Hepatocyte (in vitro differentiated cells): ENCODE data around the gene ZNF423.

Source experiments
- EZH2 ChIP-seq: fragments of 200-600 bp; sonication (generic); IDR thresholded peaks from 2 replicates; pipeline ENCODE4 v1.6.1; 2016; ENCODE audit warnings: antibody characterized with exemption, mild to moderate bottlenecking, borderline replicate concordance
- EZH2phosphoT487 ChIP-seq: fragments of 200-600 bp; sonication (generic); IDR thresholded peaks from one replicate; pipeline ENCODE4 v1.6.1; 2018; ENCODE audit warnings: antibody characterized with exemption, mild to moderate bottlenecking, low read depth, moderate library complexity; ENCODE audit not compliant: unreplicated experiment, severe bottlenecking
- TF ChIP-seq, protein P1 (sequence below): fragments of 200-600 bp; sonication (generic); IDR thresholded peaks from 2 replicates; pipeline ENCODE4 v1.5.1; 2016; ENCODE audit warnings: antibody characterized with exemption, mild to moderate bottlenecking; ENCODE audit not compliant: poor library complexity

DNA sequence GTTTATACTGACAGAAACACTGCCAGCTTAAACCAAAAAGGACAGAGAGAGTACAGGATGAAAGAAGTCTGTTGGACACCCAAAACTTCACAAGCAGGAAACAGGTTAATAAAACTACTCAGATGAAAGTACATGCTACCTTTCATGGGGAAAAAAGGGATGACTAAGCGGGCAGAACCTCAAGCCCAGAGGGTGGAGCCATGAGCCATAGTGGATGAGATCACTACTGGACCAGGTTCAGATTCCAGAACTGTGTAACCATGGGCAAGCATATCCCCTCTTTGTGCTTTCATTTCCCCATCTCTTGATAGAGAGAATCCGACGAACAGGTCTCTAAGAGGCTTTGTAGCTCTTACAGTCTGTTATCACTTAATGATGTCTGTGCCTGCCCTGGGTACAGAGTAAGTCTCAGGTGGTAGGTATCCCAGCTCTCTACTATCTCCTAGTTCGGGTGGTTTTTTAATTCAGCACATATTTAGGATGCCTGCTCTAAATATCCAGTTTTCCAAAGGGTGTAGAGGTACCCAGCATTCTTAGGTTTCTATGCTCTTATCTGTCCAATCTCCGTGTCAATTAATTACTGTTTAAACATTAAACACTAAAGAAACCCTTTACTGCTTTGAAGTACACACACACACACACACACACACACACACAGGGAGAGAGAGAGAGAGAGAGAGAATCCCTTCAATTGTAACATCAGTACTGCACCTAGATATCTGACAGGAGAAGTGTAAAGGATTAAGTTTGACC lies 206.7 kb downstream of the ZNF423 start:
- TF ChIP-seq EZH2phosphoT487 (no peak), EZH2 (no peak)
- TF ChIP-seq, protein P1, sequence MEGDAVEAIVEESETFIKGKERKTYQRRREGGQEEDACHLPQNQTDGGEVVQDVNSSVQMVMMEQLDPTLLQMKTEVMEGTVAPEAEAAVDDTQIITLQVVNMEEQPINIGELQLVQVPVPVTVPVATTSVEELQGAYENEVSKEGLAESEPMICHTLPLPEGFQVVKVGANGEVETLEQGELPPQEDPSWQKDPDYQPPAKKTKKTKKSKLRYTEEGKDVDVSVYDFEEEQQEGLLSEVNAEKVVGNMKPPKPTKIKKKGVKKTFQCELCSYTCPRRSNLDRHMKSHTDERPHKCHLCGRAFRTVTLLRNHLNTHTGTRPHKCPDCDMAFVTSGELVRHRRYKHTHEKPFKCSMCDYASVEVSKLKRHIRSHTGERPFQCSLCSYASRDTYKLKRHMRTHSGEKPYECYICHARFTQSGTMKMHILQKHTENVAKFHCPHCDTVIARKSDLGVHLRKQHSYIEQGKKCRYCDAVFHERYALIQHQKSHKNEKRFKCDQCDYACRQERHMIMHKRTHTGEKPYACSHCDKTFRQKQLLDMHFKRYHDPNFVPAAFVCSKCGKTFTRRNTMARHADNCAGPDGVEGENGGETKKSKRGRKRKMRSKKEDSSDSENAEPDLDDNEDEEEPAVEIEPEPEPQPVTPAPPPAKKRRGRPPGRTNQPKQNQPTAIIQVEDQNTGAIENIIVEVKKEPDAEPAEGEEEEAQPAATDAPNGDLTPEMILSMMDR = no peak
